ENCODE measurements around the gene LYZL1.

LYZL1 gene

GRCh38 chr10:29259498-29259897 lies 29.4 kb upstream of the LYZL1 start:
- TF ChIP-seq, protein P1, sequence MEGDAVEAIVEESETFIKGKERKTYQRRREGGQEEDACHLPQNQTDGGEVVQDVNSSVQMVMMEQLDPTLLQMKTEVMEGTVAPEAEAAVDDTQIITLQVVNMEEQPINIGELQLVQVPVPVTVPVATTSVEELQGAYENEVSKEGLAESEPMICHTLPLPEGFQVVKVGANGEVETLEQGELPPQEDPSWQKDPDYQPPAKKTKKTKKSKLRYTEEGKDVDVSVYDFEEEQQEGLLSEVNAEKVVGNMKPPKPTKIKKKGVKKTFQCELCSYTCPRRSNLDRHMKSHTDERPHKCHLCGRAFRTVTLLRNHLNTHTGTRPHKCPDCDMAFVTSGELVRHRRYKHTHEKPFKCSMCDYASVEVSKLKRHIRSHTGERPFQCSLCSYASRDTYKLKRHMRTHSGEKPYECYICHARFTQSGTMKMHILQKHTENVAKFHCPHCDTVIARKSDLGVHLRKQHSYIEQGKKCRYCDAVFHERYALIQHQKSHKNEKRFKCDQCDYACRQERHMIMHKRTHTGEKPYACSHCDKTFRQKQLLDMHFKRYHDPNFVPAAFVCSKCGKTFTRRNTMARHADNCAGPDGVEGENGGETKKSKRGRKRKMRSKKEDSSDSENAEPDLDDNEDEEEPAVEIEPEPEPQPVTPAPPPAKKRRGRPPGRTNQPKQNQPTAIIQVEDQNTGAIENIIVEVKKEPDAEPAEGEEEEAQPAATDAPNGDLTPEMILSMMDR (IDR thresholded peaks at IDR 0.05) = no peak
- Histone ChIP-seq H3K27ac (no peak overlapping the region), H3K4me3 (no peak overlapping the region)
- no peak for DNase-seq (ENCODE audit: low spot score)

DNA sequence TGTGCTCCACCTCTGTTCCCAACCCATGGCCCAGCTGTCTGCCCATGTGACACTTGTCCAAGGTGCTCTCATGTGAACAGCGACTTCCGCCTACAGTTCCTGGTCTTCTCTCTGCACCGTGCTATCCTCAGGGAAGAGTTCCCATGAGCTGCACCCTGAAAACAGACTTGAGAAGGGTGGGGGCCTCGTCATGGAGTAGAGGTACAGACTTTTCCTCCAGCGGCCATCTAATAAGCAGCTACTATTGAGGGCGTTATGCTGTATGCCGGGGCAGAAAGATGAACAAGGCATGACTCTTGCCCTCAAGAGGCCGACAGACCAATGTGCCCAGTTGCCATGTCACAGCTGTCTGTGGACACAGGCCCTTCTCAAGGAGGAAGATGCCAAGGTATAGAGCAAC lies 25.4 kb upstream of the LYZL1 start:
- no peak for DNase-seq (ENCODE audit: low spot score)
- Histone ChIP-seq H3K27ac (no peak overlapping the region), H3K4me3 (no peak overlapping the region)
- TF ChIP-seq, protein P1 (IDR thresholded peaks at IDR 0.05) = no peak

DNA sequence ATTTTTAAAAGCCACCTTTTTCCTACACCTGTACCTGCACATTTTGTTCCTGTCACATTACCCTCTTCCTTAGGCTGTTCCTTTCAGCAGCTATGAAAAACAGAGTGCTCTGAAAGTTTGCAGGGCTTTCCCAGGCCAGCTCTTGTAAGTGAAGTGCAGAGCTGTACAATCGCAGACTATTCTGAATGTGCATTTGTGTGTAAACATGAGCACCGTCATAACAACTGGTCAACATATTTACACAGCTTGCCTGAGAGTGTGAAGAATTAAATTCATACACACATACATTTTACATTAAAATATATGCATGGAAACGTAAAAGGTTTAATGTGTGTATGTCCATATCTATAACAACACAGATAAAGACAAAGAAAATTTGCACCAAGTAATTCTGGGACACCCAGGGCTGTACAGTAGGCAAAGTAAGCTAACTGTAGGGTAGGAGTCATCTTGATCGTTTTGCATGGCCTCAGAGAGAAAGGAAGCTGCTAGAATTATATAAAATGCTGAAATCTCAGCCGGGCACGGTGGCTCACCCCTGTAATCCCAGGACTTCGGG lies 23.6 kb upstream of the LYZL1 start:
- no peak for DNase-seq (ENCODE audit: low spot score)
- H3K27ac ChIP-seq = no peak overlapping the region
- H3K4me3 ChIP-seq = no peak overlapping the region
- TF ChIP-seq, protein P1 (IDR thresholded peaks at IDR 0.05) = no peak

DNA sequence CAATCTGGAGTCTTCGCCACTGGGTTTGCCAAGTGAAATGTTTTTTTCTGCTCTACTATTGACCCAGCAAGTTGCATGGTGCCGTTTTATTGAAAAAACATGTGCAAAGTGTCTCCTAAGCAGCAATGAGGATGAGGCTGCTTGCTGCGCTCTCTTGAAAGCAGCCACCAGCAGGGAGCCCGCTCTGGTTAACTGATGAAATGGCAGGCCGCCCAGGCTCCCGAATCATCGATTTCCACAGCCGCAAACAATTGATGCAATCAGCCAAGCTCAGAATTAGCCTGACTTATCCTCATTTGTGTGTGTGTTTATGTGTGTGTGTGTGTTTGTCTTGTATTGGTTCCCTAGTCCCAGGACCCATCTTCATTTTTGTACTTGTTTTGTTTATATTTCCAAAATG lies 22.2 kb upstream of the LYZL1 start:
- no peak overlapping the region for H3K27ac ChIP-seq
- no peak for DNase-seq (ENCODE audit: low spot score)
- H3K4me3 ChIP-seq = no peak overlapping the region
- TF ChIP-seq, protein P1 (IDR thresholded peaks at IDR 0.05) = no peak

GRCh38 chr10:29268011-29268410 lies 20.9 kb upstream of the LYZL1 start:
- TF ChIP-seq, protein P1 (IDR thresholded peaks at IDR 0.05) = no peak
- Histone ChIP-seq H3K4me3 (no peak overlapping the region), H3K27ac (no peak overlapping the region)
- no peak for DNase-seq (ENCODE audit: low spot score)

DNA sequence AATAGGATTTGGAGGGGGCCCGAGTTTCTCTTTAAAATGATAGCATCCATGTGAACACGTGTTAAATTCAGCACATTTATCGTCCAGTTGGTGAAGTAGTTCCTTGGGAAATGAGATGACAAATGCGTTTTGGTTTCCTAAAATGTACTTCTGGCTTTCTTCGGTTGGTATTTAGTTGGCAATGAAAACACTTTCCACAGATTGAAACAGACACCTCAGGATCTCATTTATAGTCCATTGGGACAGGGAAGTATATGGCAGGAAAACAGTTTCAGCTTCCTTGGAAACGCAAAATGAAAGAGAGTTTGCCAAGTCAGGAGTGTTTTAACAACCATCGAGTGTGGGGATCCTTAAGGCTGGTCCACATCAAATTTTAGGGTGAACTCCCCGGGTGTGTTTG lies 19.4 kb upstream of the LYZL1 start:
- H3K27ac ChIP-seq = no peak overlapping the region
- TF ChIP-seq, protein P1 (IDR thresholded peaks at IDR 0.05) = no peak
- H3K4me3 ChIP-seq = no peak overlapping the region
- DNase-seq (ENCODE audit: low spot score) = no peak

DNA sequence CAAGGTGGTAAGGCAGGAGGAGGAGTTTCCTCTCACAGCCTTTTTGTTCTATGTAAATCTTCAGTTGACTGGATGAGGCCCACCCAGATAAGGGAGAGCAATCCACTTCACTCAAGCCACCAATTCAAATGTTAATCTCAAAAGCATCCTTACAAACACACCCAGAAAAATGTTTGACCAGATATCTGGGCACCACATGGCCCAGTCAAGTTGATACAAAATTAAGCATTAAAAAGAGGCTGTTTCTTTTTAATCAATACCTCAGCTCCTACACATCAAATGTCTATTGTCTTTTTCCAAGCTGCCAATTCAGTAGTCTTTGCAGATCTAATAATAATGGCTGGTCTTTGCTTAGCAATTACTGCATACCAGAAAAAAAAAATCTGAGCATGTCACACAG lies 18.0 kb upstream of the LYZL1 start:
- DNase-seq (ENCODE audit: low spot score) = no peak
- TF ChIP-seq, protein P1 (IDR thresholded peaks at IDR 0.05) = no peak
- Histone ChIP-seq H3K4me3 (no peak overlapping the region), H3K27ac (no peak overlapping the region)
